WTC11 (cell line): ENCODE data around the gene FHL1. TPM values are rescaled to one million over a fixed set of nuclear protein-coding genes. Genes with fewer than 3 reads are reported as not detected.

Experiments
- ATAC-seq: fragments of 200-7000 bp; cut with Tn5 transposase; 2 replicates; pipeline ENCODE4 v1.10.0; 2021; ENCODE audit warnings: mild to moderate bottlenecking, moderate library complexity
- CTCF ChIA-PET: fragments of 300-600 bp; sonication (Branson Sonifier 250); formaldehyde crosslinking; loops from one replicate; lab custom pipeline; 2021; ENCODE audit warnings: antibody characterized with exemption; lab: Charles Lee
- POLR2A ChIA-PET: fragments of 350-600 bp; sonication (Branson Sonifier 250); formaldehyde crosslinking; loops from one replicate; lab custom pipeline; 2021; ENCODE audit warnings: antibody characterized with exemption; lab: Charles Lee
- DNase-seq: peaks from one replicate; pipeline ENCODE4 v3.0.0; 2021; ENCODE audit warnings: low spot score
- H3K27ac Mint-ChIP-seq: 2 replicates; pipeline ENCODE4 v1.8.0; 2021; ENCODE audit warnings: mixed read lengths
- H3K27me3 Mint-ChIP-seq: 2 replicates; pipeline ENCODE4 v1.8.0; 2021; ENCODE audit warnings: low read depth, mild to moderate bottlenecking, moderate library complexity, mixed read lengths
- H3K36me3 Mint-ChIP-seq: 2 replicates; pipeline ENCODE4 v1.8.0; 2021; ENCODE audit warnings: mixed read lengths
- H3K4me1 Mint-ChIP-seq: 2 replicates; pipeline ENCODE4 v1.8.0; 2022; ENCODE audit warnings: mixed read lengths
- H3K4me3 Mint-ChIP-seq: 2 replicates; pipeline ENCODE4 v1.8.0; 2021; ENCODE audit warnings: mild to moderate bottlenecking, moderate library complexity, mixed read lengths
- H3K9me3 Mint-ChIP-seq: 2 replicates; pipeline ENCODE4 v1.8.0; 2021; ENCODE audit warnings: mixed read lengths
- ATF3 ChIP-seq: sonication (generic); formaldehyde crosslinking; conservative IDR thresholded peaks from 2 replicates; pipeline ENCODE4 v1.8.1; 2022; ENCODE audit warnings: mild to moderate bottlenecking, missing genetic modification reagents
- ELF4 ChIP-seq: sonication (generic); formaldehyde crosslinking; IDR thresholded peaks from 2 replicates; pipeline ENCODE4 v1.8.1; 2022; ENCODE audit warnings: low read depth, mild to moderate bottlenecking, moderate library complexity, missing genetic modification reagents
- EMX1 ChIP-seq: fragments of 250-450 bp; sonication (Bioruptor Pico); IDR thresholded peaks from 2 replicates; pipeline ENCODE4 v1.8.0; 2021; ENCODE audit warnings: mild to moderate bottlenecking
- FOXK1 ChIP-seq: sonication (generic); formaldehyde crosslinking; IDR thresholded peaks from 2 replicates; pipeline ENCODE4 v1.8.0; 2022; ENCODE audit warnings: mild to moderate bottlenecking, moderate library complexity, missing genetic modification reagents
- GABPB1 ChIP-seq: sonication (generic); formaldehyde crosslinking; IDR thresholded peaks from 2 replicates; pipeline ENCODE4 v1.8.1; 2023; ENCODE audit warnings: mild to moderate bottlenecking, missing genetic modification reagents
- GTF2I ChIP-seq: fragments of 250-450 bp; sonication (Bioruptor Pico); conservative IDR thresholded peaks from 2 replicates; pipeline ENCODE4 v1.4.0; 2021; ENCODE audit warnings: mild to moderate bottlenecking
- MXD4 ChIP-seq: fragments of 250-450 bp; sonication (Bioruptor Pico); IDR thresholded peaks from 2 replicates; pipeline ENCODE4 v1.8.0; 2021; ENCODE audit warnings: mild to moderate bottlenecking, moderate library complexity, borderline replicate concordance
- MYBL2 ChIP-seq: sonication (generic); formaldehyde crosslinking; IDR thresholded peaks from 2 replicates; pipeline ENCODE4 v1.8.1; 2023; ENCODE audit warnings: mild to moderate bottlenecking, moderate library complexity, missing genetic modification reagents
- NFE2L1 ChIP-seq: sonication (generic); formaldehyde crosslinking; IDR thresholded peaks from 2 replicates; pipeline ENCODE4 v1.8.1; 2023; ENCODE audit warnings: missing genetic modification reagents
- PRDM15 ChIP-seq: sonication (generic); formaldehyde crosslinking; IDR thresholded peaks from 2 replicates; pipeline ENCODE4 v1.8.0; 2022; ENCODE audit warnings: missing genetic modification reagents
- SMAD4 ChIP-seq: sonication (generic); formaldehyde crosslinking; IDR thresholded peaks from 2 replicates; pipeline ENCODE4 v1.8.0; 2022; ENCODE audit warnings: mild to moderate bottlenecking, missing genetic modification reagents
- ZNF232 ChIP-seq: sonication (generic); formaldehyde crosslinking; IDR thresholded peaks from 2 replicates; pipeline ENCODE4 v1.8.0; 2022; ENCODE audit warnings: mild to moderate bottlenecking, missing genetic modification reagents
- ZNF317 ChIP-seq: sonication (generic); formaldehyde crosslinking; IDR thresholded peaks from 2 replicates; pipeline ENCODE4 v1.8.1; 2023; ENCODE audit warnings: low read depth, mild to moderate bottlenecking, moderate library complexity, missing genetic modification reagents, borderline replicate concordance
- ZNF425 ChIP-seq: fragments of 250-450 bp; sonication (Bioruptor Pico); conservative IDR thresholded peaks from 2 replicates; pipeline ENCODE4 v1.9.0; 2021; ENCODE audit warnings: mild to moderate bottlenecking
- total RNA-seq: library from RNA; stranded (reverse); gene quantifications from 3 replicates; pipeline ENCODE4 v1.2.3, GENCODE V29; 2021
- TF ChIP-seq, protein P1 (sequence below): sonication (generic); formaldehyde crosslinking; IDR thresholded peaks from 2 replicates; pipeline ENCODE4 v1.8.1; 2023; ENCODE audit warnings: mild to moderate bottlenecking, missing genetic modification reagents, borderline replicate concordance
- TF ChIP-seq, protein P2 (sequence below): fragments of 250-450 bp; sonication (Bioruptor Pico); IDR thresholded peaks from 2 replicates; pipeline ENCODE4 v1.9.0; 2021; ENCODE audit warnings: moderate library complexity, mild to moderate bottlenecking, inconsistent platforms, borderline replicate concordance
- TF ChIP-seq, protein P3 (sequence below): sonication (generic); formaldehyde crosslinking; IDR thresholded peaks from 2 replicates; pipeline ENCODE4 v1.8.1; 2023; ENCODE audit warnings: mild to moderate bottlenecking, moderate library complexity, missing genetic modification reagents

FHL1 gene
- total RNA-seq, 1 experiment from 2014 or later, result 43.5 TPM

DNA sequence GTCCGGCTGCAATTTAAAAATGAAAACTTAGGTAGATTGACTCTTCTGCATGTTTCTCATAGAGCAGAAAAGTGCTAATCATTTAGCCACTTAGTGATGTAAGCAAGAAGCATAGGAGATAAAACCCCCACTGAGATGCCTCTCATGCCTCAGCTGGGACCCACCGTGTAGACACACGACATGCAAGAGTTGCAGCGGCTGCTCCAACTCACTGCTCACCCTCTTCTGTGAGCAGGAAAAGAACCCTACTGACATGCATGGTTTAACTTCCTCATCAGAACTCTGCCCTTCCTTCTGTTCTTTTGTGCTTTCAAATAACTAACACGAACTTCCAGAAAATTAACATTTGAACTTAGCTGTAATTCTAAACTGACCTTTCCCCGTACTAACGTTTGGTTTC is 62.9 kb downstream of the FHL1 start:
- ChIA-PET POLR2A (no interaction called here), CTCF (interaction anchor here (2.9 kb wide), 1 partner anchor 182 kb away, joined by 27 read pairs; no protein-coding TSS in a partner anchor)
- Mint-ChIP-seq H3K4me1 (peaks cover 10% of the 10 kb centered on the region), H3K4me3 (no peak overlapping the region), H3K9me3 (no peaks in the 10 kb centered on the region), H3K36me3 (0 out of 2 replicates have a peak, but pooled peaks cover 5% of the 10 kb centered on the region), H3K27me3 (no peaks in the 10 kb centered on the region), H3K27ac (no peak overlapping the region)
- TF ChIP-seq ZNF317 (CRISPR knock-in tag) (no peak), EMX1 (CRISPR knock-in tag) (no peak), ZNF232 (CRISPR knock-in tag) (no peak), ZNF425 (CRISPR knock-in tag) (no peak), GTF2I (CRISPR knock-in tag) (no peak), ELF4 (CRISPR knock-in tag) (no peak), GABPB1 (CRISPR knock-in tag) (no peak), MYBL2 (CRISPR knock-in tag) (no peak), MXD4 (no peak)
- TF ChIP-seq, protein P1, sequence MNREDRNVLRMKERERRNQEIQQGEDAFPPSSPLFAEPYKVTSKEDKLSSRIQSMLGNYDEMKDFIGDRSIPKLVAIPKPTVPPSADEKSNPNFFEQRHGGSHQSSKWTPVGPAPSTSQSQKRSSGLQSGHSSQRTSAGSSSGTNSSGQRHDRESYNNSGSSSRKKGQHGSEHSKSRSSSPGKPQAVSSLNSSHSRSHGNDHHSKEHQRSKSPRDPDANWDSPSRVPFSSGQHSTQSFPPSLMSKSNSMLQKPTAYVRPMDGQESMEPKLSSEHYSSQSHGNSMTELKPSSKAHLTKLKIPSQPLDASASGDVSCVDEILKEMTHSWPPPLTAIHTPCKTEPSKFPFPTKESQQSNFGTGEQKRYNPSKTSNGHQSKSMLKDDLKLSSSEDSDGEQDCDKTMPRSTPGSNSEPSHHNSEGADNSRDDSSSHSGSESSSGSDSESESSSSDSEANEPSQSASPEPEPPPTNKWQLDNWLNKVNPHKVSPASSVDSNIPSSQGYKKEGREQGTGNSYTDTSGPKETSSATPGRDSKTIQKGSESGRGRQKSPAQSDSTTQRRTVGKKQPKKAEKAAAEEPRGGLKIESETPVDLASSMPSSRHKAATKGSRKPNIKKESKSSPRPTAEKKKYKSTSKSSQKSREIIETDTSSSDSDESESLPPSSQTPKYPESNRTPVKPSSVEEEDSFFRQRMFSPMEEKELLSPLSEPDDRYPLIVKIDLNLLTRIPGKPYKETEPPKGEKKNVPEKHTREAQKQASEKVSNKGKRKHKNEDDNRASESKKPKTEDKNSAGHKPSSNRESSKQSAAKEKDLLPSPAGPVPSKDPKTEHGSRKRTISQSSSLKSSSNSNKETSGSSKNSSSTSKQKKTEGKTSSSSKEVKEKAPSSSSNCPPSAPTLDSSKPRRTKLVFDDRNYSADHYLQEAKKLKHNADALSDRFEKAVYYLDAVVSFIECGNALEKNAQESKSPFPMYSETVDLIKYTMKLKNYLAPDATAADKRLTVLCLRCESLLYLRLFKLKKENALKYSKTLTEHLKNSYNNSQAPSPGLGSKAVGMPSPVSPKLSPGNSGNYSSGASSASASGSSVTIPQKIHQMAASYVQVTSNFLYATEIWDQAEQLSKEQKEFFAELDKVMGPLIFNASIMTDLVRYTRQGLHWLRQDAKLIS, result no peak
- TF ChIP-seq, protein P2, sequence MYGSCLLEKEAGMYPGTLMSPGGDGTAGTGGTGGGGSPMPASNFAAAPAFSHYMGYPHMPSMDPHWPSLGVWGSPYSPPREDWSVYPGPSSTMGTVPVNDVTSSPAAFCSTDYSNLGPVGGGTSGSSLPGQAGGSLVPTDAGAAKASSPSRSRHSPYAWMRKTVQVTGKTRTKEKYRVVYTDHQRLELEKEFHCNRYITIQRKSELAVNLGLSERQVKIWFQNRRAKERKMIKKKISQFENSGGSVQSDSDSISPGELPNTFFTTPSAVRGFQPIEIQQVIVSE, result no peak
- ATAC-seq (no peak), DNase-seq (no peak)

DNA sequence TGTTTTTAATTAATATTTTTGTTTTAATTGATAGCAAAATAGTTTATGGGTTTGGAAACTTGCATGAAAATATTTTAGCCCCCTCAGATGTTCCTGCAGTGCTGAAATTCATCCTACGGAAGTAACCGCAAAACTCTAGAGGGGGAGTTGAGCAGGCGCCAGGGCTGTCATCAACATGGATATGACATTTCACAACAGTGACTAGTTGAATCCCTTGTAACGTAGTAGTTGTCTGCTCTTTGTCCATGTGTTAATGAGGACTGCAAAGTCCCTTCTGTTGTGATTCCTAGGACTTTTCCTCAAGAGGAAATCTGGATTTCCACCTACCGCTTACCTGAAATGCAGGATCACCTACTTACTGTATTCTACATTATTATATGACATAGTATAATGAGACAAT is 63.5 kb downstream of the FHL1 start:
- H3K27ac Mint-ChIP-seq, result no peak overlapping the region
- DNase-seq (no peak), ATAC-seq (no peak)
- peaks cover 7% of the 10 kb centered on the region for H3K4me1 Mint-ChIP-seq
- ChIA-PET CTCF (interaction anchor here (2.9 kb wide), 1 partner anchor 182 kb away, joined by 27 read pairs; no protein-coding TSS in a partner anchor), POLR2A (no interaction called here)
- no peaks in the 10 kb centered on the region for H3K9me3 Mint-ChIP-seq
- no peak overlapping the region for H3K4me3 Mint-ChIP-seq
- H3K36me3 Mint-ChIP-seq, result 0 out of 2 replicates have a peak, but pooled peaks cover 5% of the 10 kb centered on the region
- H3K27me3 Mint-ChIP-seq, result no peaks in the 10 kb centered on the region
- TF ChIP-seq, protein P3, sequence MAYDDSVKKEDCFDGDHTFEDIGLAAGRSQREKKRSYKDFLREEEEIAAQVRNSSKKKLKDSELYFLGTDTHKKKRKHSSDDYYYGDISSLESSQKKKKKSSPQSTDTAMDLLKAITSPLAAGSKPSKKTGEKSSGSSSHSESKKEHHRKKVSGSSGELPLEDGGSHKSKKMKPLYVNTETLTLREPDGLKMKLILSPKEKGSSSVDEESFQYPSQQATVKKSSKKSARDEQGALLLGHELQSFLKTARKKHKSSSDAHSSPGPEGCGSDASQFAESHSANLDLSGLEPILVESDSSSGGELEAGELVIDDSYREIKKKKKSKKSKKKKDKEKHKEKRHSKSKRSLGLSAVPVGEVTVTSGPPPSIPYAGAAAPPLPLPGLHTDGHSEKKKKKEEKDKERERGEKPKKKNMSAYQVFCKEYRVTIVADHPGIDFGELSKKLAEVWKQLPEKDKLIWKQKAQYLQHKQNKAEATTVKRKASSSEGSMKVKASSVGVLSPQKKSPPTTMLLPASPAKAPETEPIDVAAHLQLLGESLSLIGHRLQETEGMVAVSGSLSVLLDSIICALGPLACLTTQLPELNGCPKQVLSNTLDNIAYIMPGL (CRISPR knock-in tag), result no peak
- TF ChIP-seq ATF3 (CRISPR knock-in tag), result no peak
- TF ChIP-seq FOXK1 (CRISPR knock-in tag), result no peak
- TF ChIP-seq PRDM15 (CRISPR knock-in tag), result no peak
- TF ChIP-seq SMAD4 (CRISPR knock-in tag), result no peak
- no peak for TF ChIP-seq NFE2L1
- TF ChIP-seq, protein P1, result no peak
- TF ChIP-seq GABPB1 (CRISPR knock-in tag), result no peak
- TF ChIP-seq MXD4, result no peak
